GM06990 (cell line): ENCODE measurements around the gene RUNX3.

Experiments
- DNase-seq: peaks from one replicate; pipeline ENCODE4 v3.0.0-alpha.2; 2011; ENCODE audit not compliant: insufficient read length; ENCODE audit errors: extremely low read depth
- H3K27me3 ChIP-seq: replicated peaks from 2 replicates; pipeline ENCODE4 v1.6.0; 2011; ENCODE audit warnings: low read length; ENCODE audit not compliant: control insufficient read depth, insufficient read depth
- H3K36me3 ChIP-seq: 2 replicates; pipeline ENCODE4 v1.5.1; 2011; ENCODE audit warnings: low read length; ENCODE audit not compliant: control insufficient read depth, insufficient read depth
- H3K4me3 ChIP-seq: replicated peaks from 2 replicates; pipeline ENCODE4 v1.5.1; 2011; ENCODE audit warnings: low read depth, mild to moderate bottlenecking, control low read depth, low read length
- TF ChIP-seq, protein P1 (sequence below): IDR thresholded peaks from 2 replicates; pipeline ENCODE4 v1.5.1; 2011; ENCODE audit warnings: low read length, control low read depth, mild to moderate bottlenecking, inconsistent platforms; ENCODE audit not compliant: insufficient read depth, poor library complexity, severe bottlenecking

Gene RUNX3

DNA sequence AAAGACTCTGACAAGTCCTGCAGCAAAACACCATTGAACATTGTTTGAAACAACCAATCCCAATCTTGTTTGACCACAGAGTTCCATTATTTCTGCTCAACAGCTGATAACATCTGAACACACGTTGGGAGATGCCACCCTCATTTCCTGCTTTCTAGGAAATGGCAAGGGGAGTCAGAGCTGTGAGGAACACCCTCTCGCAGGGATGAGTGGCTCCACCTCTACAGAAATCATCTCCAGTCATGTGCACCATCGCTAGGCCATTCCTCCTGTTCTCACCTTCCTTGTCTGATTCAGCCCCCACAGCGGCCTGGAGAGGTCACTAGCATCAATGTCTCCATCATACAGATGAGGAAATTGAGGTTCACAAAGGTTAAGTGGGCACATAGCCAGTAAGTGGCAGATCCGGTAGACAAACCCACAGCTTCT, 22.4 kb upstream of the RUNX3 start:
- H3K36me3 ChIP-seq: peaks cover 10% of the 10 kb centered on the region
- no peak for DNase-seq
- no peaks in the 10 kb centered on the region for H3K27me3 ChIP-seq
- TF ChIP-seq, protein P1, sequence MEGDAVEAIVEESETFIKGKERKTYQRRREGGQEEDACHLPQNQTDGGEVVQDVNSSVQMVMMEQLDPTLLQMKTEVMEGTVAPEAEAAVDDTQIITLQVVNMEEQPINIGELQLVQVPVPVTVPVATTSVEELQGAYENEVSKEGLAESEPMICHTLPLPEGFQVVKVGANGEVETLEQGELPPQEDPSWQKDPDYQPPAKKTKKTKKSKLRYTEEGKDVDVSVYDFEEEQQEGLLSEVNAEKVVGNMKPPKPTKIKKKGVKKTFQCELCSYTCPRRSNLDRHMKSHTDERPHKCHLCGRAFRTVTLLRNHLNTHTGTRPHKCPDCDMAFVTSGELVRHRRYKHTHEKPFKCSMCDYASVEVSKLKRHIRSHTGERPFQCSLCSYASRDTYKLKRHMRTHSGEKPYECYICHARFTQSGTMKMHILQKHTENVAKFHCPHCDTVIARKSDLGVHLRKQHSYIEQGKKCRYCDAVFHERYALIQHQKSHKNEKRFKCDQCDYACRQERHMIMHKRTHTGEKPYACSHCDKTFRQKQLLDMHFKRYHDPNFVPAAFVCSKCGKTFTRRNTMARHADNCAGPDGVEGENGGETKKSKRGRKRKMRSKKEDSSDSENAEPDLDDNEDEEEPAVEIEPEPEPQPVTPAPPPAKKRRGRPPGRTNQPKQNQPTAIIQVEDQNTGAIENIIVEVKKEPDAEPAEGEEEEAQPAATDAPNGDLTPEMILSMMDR: peak; percentile 44
- H3K4me3 ChIP-seq: no peak overlapping the region

DNA sequence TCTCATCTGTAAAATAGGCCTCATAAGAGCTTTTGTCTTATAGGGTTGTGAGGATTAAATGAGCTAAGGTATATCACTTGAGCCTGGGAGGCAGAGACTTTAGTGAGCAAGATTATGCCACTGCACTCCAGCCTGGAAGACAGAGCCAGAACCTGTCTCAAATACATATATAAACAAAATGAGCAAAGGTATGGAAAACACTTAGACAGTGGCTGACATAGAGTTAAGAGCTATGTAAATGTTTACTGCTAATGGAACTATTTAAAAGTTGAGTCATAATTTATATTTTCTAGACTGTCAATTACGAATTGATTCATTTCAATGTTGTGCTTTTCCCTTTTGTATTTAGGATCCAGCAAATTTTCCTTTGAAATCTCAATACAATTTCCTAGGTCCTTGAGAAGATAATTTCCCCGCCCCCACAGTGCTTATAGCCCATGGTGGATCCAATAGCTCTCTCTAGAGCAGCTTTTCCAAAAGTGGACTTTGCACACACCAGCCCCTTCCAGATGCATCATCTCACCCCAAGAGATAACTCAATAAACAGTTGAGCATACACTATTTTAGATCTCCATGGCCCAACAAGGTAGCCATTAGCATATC, 21.8 kb upstream of the RUNX3 start:
- no peaks in the 10 kb centered on the region for H3K27me3 ChIP-seq
- no peak for DNase-seq
- peaks cover 10% of the 10 kb centered on the region for H3K36me3 ChIP-seq
- TF ChIP-seq, protein P1: no peak
- H3K4me3 ChIP-seq: no peak overlapping the region

DNA sequence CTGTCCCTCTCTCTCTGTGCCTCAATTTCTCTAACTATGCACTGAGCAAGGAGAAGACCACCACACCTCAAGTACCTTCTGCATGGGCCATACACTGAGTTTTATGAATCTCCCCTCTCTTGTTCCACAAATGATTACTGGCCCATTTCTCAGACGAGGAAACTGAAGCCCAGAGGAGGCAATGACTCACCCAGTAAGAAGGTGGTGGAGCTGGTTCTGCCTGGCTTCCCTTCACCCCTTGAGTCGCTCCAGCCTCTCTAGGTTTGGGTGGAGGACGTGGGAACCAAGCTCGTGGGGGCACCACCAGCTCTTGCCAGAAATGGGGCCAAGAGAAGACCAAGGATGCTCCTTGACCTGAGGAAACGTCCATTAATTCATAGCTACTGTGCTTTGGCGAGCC, 21.3 kb upstream of the RUNX3 start:
- Histone ChIP-seq H3K36me3 (peaks cover 10% of the 10 kb centered on the region), H3K27me3 (no peaks in the 10 kb centered on the region), H3K4me3 (no peak overlapping the region)
- DNase-seq: no peak
- TF ChIP-seq, protein P1: no peak

DNA sequence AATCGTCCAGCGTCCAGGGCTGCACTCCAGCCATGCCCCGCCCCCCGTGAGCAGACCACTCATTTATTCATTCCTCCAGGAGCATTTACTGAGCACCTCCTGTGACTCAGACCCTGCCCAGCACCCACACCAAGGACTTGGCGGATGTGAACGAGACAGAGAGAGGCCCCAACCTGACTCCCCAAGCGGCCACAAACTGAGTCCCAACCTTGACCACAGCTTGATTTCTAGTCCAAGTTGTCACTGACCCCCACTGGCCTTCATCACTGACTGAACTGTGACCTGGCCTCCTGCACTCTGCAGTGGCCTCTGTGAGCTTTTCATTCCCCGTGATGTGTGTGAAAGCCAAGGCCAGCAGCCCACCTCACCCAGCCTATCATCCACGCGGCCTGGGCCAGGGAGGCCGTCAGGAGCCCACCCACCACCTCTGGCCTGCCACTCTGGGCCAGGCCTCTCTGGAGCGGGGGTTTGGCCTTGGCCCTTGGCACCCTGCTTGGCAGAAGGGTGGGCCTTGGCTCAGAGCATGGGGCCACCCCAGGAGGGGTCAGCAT, 19.3 kb upstream of the RUNX3 start:
- no peak overlapping the region for H3K4me3 ChIP-seq
- H3K27me3 ChIP-seq: no peaks in the 10 kb centered on the region
- TF ChIP-seq, protein P1: peak; percentile 7
- no peak for DNase-seq
- H3K36me3 ChIP-seq: no peaks in the 10 kb centered on the region; the same call in 1 of the 2 replicates

GRCh38 chr1:24948079-24948827, 18.2 kb upstream of the RUNX3 start:
- H3K4me3 ChIP-seq: peak overlapping the region; percentile 36
- no peaks in the 10 kb centered on the region for H3K27me3 ChIP-seq
- H3K36me3 ChIP-seq: peaks cover 2% of the 10 kb centered on the region
- no peak for DNase-seq
- TF ChIP-seq, protein P1: peak; percentile 37
